Activated CD8-positive, alpha-beta memory T cell treated with anti-CD3 and anti-CD28 coated beads, Interleukin-2, amount 50 U/mL, for 24 hours (primary cell): ENCODE results near the gene DRP2.
"Not testable (repeated sequence)": the region's sequence is repeated elsewhere in the genome, so short reads cannot be mapped to it uniquely, and the experiment has no call there.

Source experiments
- DNase-seq: peaks from one replicate; pipeline ENCODE4 v3.0.0-alpha.2; 2020; ENCODE audit errors: extremely low read depth

The DRP2 gene

GRCh38 chrX:101219116-101219863 lies at the start of gene DRP2:
Gene DRP2 (plus strand): TSS chrX:101219786. CDS start chrX:101231648, 11,862 bp downstream.
- no peak for DNase-seq

- DNase-seq: no peak
Observed at GRCh38 chrX:101171883-101172400, 47.6 kb upstream of the DRP2 start.

GRCh38 chrX:101176439-101176838 lies 43.1 kb upstream of the DRP2 start:
- DNase-seq: no peak

GRCh38 chrX:101184876-101185275 lies 34.7 kb upstream of the DRP2 start:
- not testable (repeated sequence) for DNase-seq

GRCh38 chrX:101187961-101188360 lies 31.6 kb upstream of the DRP2 start:
- DNase-seq: not testable (repeated sequence)

- no peak for DNase-seq
Observed at GRCh38 chrX:101190736-101191135, 28.9 kb upstream of the DRP2 start.

GRCh38 chrX:101191217-101191750 lies 28.3 kb upstream of the DRP2 start:
- no peak for DNase-seq

- DNase-seq: no peak
Observed at GRCh38 chrX:101195442-101196173, 24.0 kb upstream of the DRP2 start.

GRCh38 chrX:101203761-101204351 lies 15.7 kb upstream of the DRP2 start:
- DNase-seq: no peak

- DNase-seq: no peak
Observed at GRCh38 chrX:101206471-101206870, 13.1 kb upstream of the DRP2 start.

- DNase-seq: no peak
Observed at GRCh38 chrX:101208152-101208905, 11.3 kb upstream of the DRP2 start.

GRCh38 chrX:101210630-101211029 lies 9.0 kb upstream of the DRP2 start:
- DNase-seq: no peak

- no peak for DNase-seq
Observed at GRCh38 chrX:101217689-101218088, 1.9 kb upstream of the DRP2 start.

GRCh38 chrX:101219864-101220346 lies 319 bp downstream of the DRP2 start:
- no peak for DNase-seq

- no peak for DNase-seq
Observed at GRCh38 chrX:101220662-101221260, 1.2 kb downstream of the DRP2 start.

GRCh38 chrX:101223226-101223625 lies 3.6 kb downstream of the DRP2 start:
- DNase-seq: no peak

- DNase-seq: no peak
Observed at GRCh38 chrX:101229170-101229569, 9.6 kb downstream of the DRP2 start.

- no peak for DNase-seq
Observed at GRCh38 chrX:101230636-101231035, 11.1 kb downstream of the DRP2 start.

- no peak for DNase-seq
Observed at GRCh38 chrX:101231080-101231479, 11.5 kb downstream of the DRP2 start.

- no peak for DNase-seq
Observed at GRCh38 chrX:101232316-101232715, 12.7 kb downstream of the DRP2 start.

- DNase-seq: no peak
Observed at GRCh38 chrX:101237041-101237440, 17.5 kb downstream of the DRP2 start.
